GM12878 (cell line): ENCODE measurements around the gene TBL3. TPM values are rescaled to one million over a fixed set of nuclear protein-coding genes. Genes with fewer than 3 reads are reported as not detected.

ENCODE experiments used
- ATAC-seq: fragments of 200-7000 bp; cut with Tn5 transposase; 3 replicates; pipeline ENCODE4 v1.9.1; 2020; ENCODE audit warnings: mild to moderate bottlenecking, moderate library complexity
- BruUV-seq: library from RNA; stranded (reverse); fragments of 400-500 nt; replicated peaks from 2 replicates; lab custom pipeline; 2021; lab: Mats Ljungman, UMichigan
- CTCF ChIA-PET: fragments of 300-600 bp; sonication (Branson Sonifier 250); formaldehyde crosslinking; extraction: SDS; loops from one replicate; lab custom pipeline; 2021; ENCODE audit warnings: inconsistent platforms; lab: Yijun Ruan, JAX
- POLR2A ChIA-PET: fragments of 350-600 bp; formaldehyde crosslinking; extraction: SDS; loops from one replicate; lab custom pipeline; 2021; ENCODE audit warnings: inconsistent platforms; lab: Charles Lee
- RAD21 ChIA-PET: fragments of 300-600 bp; sonication (Branson Sonifier 250); formaldehyde crosslinking; loops from one replicate; lab custom pipeline; 2023; ENCODE audit warnings: antibody characterized with exemption; ENCODE audit not compliant: unreplicated experiment; lab: Charles Lee
- SMC1A ChIA-PET: fragments of 300-600 bp; sonication (Branson Sonifier 250); formaldehyde crosslinking; loops from one replicate; lab custom pipeline; 2023; ENCODE audit not compliant: unreplicated experiment, uncharacterized antibody; lab: Charles Lee
- DNase-seq: peaks from one replicate; pipeline ENCODE4 v3.0.0-alpha.2; 2011; ENCODE audit warnings: low read depth, low spot score
- FAIRE-seq: peaks from 3 replicates; lab custom pipeline; 2011; peaks lifted over from hg19 to GRCh38; lab: Jason Lieb, UNC
- H2AFZ ChIP-seq: 2 replicates; pipeline ENCODE4 v1.6.0; 2011; ENCODE audit warnings: low read depth, low read length, control low read depth; ENCODE audit not compliant: control insufficient read depth
- H3K27ac ChIP-seq: 2 replicates; pipeline ENCODE4 v1.5.1; 2011; ENCODE audit warnings: control low read depth; ENCODE audit not compliant: control insufficient read depth, insufficient read depth
- H3K27me3 ChIP-seq, 2 experiments: replicated peaks in 1 of 2; 2 replicates each; pipeline versions ENCODE4 v1.6.0 to v1.6.1; 2011; ENCODE audit warnings: low read length in 1 of 2; ENCODE audit not compliant: control insufficient read depth in 2 of 2, insufficient read depth in 2 of 2
- H3K36me3 ChIP-seq, 2 experiments: 2 replicates each; pipeline ENCODE4 v1.5.1; 2011; ENCODE audit warnings: low read length in 1 of 2; ENCODE audit not compliant: control insufficient read depth in 2 of 2, insufficient read depth in 2 of 2
- H3K4me1 ChIP-seq: 2 replicates; pipeline ENCODE4 v1.6.1; 2011; ENCODE audit warnings: mild to moderate bottlenecking, low read length, moderate library complexity, mixed read lengths; ENCODE audit not compliant: control insufficient read depth, insufficient read depth
- H3K4me2 ChIP-seq: 2 replicates; pipeline ENCODE4 v1.6.0; 2011; ENCODE audit warnings: control low read depth; ENCODE audit not compliant: control insufficient read depth, insufficient read depth
- H3K4me3 ChIP-seq: fragments of 200-600 bp; sonication (generic); 2 replicates; pipeline ENCODE4 v1.5.1; 2016
- H3K79me2 ChIP-seq: 2 replicates; pipeline ENCODE4 v1.6.0; 2011; ENCODE audit warnings: low read length; ENCODE audit not compliant: control insufficient read depth, insufficient read depth
- H3K9ac ChIP-seq: 2 replicates; pipeline ENCODE4 v1.8.0; 2011; ENCODE audit warnings: low read length, control low read depth, mixed read lengths; ENCODE audit not compliant: control insufficient read depth, insufficient read depth
- H3K9me3 ChIP-seq: replicated peaks from 3 replicates; pipeline ENCODE4 v1.5.1; 2011; ENCODE audit warnings: mild to moderate bottlenecking, low read length; ENCODE audit not compliant: control insufficient read depth, insufficient read depth
- H4K20me1 ChIP-seq: 2 replicates; pipeline ENCODE4 v1.6.0; 2011; ENCODE audit not compliant: control insufficient read depth, insufficient read depth
- BMI1 ChIP-seq: fragments of 450-650 bp; IDR thresholded peaks from 2 replicates; pipeline ENCODE4 v1.6.1; 2016; ENCODE audit warnings: mild to moderate bottlenecking, moderate library complexity, borderline replicate concordance
- PML ChIP-seq: IDR thresholded peaks from 2 replicates; pipeline ENCODE4 v1.6.1; 2012; ENCODE audit warnings: low read length, inconsistent platforms
- SREBF2 ChIP-seq: IDR thresholded peaks from 2 replicates; pipeline ENCODE4 v1.6.1; 2012; ENCODE audit warnings: mild to moderate bottlenecking, low read length
- SUZ12 ChIP-seq: fragments of 200-600 bp; sonication (generic); IDR thresholded peaks from one replicate; pipeline ENCODE4 v1.6.1; 2018; ENCODE audit warnings: antibody characterized with exemption, mild to moderate bottlenecking; ENCODE audit not compliant: unreplicated experiment
- ZNF217 ChIP-seq: fragments of 450-650 bp; IDR thresholded peaks from 2 replicates; pipeline ENCODE4 v1.6.1; 2017; ENCODE audit warnings: antibody characterized with exemption, mild to moderate bottlenecking
- WGBS: methylation state at CpG from one replicate; pipeline ENCODE4 v1.1.6; 2016; ENCODE audit warnings: low lambda C conversion rate; ENCODE audit not compliant: insufficient replicate concordance, insufficient coverage; ENCODE audit errors: missing lambda C conversion rate; 5-methylcytosine and 5-hydroxymethylcytosine counted together
- in situ Hi-C: fragments of 300-500 bp; cut with MboI; formaldehyde crosslinking; loops from 9 replicates; pipeline ENCODE4 v1.14.3; 2018; ENCODE audit warnings: mixed read lengths
- intact Hi-C: fragments of 100-400 bp; cut with micrococcal nuclease; formaldehyde crosslinking; loops from one replicate; pipeline ENCODE4 v1.14.2; 2022; ENCODE audit not compliant: unreplicated experiment
- polyA plus RNA-seq, 11 experiments: library from polyadenylated mRNA; depleted of rRNA in 4 of 11; unstranded in 6 of 11; stranded (reverse) in 5 of 11; fragments of >200 nt; fragmentation: Nextera tagmentation in 4 of 11; fragmentation: Illumina TruSeq in 1 of 11; extraction: Ambion mirVana in 4 of 11; extraction: Trizol in 1 of 11; gene quantifications; 1 replicate in 1 of 11; 2 replicates in 10 of 11; pipeline versions ENCODE4 v1.2.1 to v1.2.3, GENCODE V29; 2011 to 2016; ENCODE audit warnings: inconsistent platforms in 2 of 11, missing spikeins in 2 of 11, low read depth in 1 of 11
- total RNA-seq, 4 experiments: library from RNA; depleted of rRNA in 3 of 4; stranded (reverse); fragments of >200 nt in 3 of 4; fragmentation: Illumina TruSeq in 1 of 4; extraction: Trizol in 1 of 4; gene quantifications; 2 replicates each; pipeline versions ENCODE4 v1.2.1 to v1.2.3, GENCODE V29; 2013 to 2021
- TF ChIP-seq, protein P1 (sequence below): fragments of 450-650 bp; IDR thresholded peaks from 2 replicates; pipeline ENCODE4 v1.6.1; 2017; ENCODE audit warnings: low read depth, mild to moderate bottlenecking, moderate library complexity

TBL3 gene
- total and polyA plus RNA-seq, 10 of the 15 experiments (the other 5 are each of a cell fraction or from before 2014, with no cell fraction given), result 1.2 to 101 (median 34.2) TPM

DNA sequence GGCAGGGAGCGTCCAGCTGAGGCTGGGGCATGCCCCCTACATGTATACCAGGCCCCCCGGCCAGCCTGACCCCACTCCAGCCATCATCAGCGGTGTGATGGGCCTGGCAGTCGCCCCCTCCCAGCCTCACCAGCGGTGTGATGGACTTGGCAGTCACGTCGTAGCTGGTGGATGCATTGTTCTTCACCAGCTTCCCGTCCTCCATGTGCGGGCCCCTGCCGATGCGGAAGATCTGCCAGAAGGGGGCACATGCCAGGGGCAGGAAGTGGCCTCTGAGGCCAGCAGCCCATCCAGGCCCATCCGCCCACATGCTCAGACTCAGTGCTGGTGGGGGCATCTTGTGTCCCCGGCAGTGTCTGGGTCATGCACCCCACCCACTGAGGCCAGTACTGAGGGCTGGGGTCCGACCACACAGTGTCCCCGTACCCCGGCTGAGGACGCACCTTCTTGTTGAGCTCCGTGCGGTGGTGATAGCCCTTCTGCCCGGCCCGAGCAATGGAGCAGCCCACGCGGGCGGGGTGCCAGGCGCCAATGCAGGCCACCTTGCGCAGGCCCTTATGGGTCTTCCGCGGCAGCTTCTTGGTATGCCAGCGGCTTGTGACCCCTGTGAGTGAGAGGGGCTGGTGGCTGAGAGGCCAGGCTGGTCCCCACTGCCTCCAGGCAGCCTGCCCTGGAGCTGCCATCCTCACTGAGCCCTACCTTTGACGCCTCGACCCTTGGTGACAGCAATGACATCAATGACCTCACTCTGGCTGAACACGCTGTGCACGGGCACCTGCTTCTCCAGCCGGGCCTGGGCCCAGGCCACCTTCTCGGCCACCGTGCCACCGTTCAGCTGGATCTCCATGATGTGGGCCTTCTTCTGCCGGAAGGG, 25.1 kb upstream of the TBL3 start:
- Histone ChIP-seq H3K27me3 (no peaks in the 10 kb centered on the region; a peak in 1 of 4 replicates), H3K4me1 (peaks cover 9% of the 10 kb centered on the region; the same call in 1 of the 2 replicates), H3K36me3 (no peaks in the 10 kb centered on the region), H3K27ac (no peak overlapping the region), H3K4me2 (no peak overlapping the region), H2AFZ (no peak overlapping the region), H3K79me2 (peaks cover 10% of the 10 kb centered on the region), H3K9me3 (no peaks in the 10 kb centered on the region), H3K4me3 (no peak overlapping the region), H4K20me1 (no peaks in the 10 kb centered on the region), H3K9ac (no peak overlapping the region)
- ChIA-PET POLR2A (no interaction called here), SMC1A (no interaction called here), CTCF (interaction anchor here (1.8 kb wide), 1 partner anchor 14 kb away, joined by 4 read pairs; no protein-coding TSS in a partner anchor), RAD21 (no interaction called here)
- TF ChIP-seq, protein P1, sequence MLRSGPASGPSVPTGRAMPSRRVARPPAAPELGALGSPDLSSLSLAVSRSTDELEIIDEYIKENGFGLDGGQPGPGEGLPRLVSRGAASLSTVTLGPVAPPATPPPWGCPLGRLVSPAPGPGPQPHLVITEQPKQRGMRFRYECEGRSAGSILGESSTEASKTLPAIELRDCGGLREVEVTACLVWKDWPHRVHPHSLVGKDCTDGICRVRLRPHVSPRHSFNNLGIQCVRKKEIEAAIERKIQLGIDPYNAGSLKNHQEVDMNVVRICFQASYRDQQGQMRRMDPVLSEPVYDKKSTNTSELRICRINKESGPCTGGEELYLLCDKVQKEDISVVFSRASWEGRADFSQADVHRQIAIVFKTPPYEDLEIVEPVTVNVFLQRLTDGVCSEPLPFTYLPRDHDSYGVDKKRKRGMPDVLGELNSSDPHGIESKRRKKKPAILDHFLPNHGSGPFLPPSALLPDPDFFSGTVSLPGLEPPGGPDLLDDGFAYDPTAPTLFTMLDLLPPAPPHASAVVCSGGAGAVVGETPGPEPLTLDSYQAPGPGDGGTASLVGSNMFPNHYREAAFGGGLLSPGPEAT, result no peak
- TF ChIP-seq SREBF2, result no peak
- TF ChIP-seq PML, result no peak
- TF ChIP-seq BMI1, result no peak
- no peak for TF ChIP-seq SUZ12
- TF ChIP-seq ZNF217, result no peak
- in situ Hi-C loops, result no loop called here
- ATAC-seq (no peak), FAIRE-seq (no peak), DNase-seq (no peak)
- intact Hi-C loops, result no loop called here
- 71% methylated on average over 38 of the region's 38 CpGs for WGBS
- BruUV-seq, result no TSS peak
